Adipocyte (in vitro differentiated cells): ENCODE results near the gene CLK3.
"Not testable (repeated sequence)": the region's sequence is repeated elsewhere in the genome, so short reads cannot be mapped to it uniquely, and the experiment has no call there.

Experiments used
- DNase-seq: peaks from one replicate; pipeline ENCODE4 v3.0.0-alpha.2; 2015; ENCODE audit warnings: low read depth
- H3K27me3 ChIP-seq: replicated peaks from 2 replicates; pipeline ENCODE4 v1.7.0; 2013; ENCODE audit warnings: mild to moderate bottlenecking, low read length, moderate library complexity; ENCODE audit not compliant: control insufficient read depth, insufficient read depth
- H3K36me3 ChIP-seq: 2 replicates; pipeline ENCODE4 v1.7.0; 2013; ENCODE audit warnings: low read length, mild to moderate bottlenecking, moderate library complexity; ENCODE audit not compliant: control insufficient read depth, insufficient read depth, severe bottlenecking
- H3K4me1 ChIP-seq: 2 replicates; pipeline ENCODE4 v1.7.0; 2013; ENCODE audit warnings: mild to moderate bottlenecking, low read length, moderate library complexity; ENCODE audit not compliant: control insufficient read depth, insufficient read depth
- H3K4me3 ChIP-seq: 2 replicates; pipeline ENCODE4 v1.7.0; 2013; ENCODE audit warnings: mild to moderate bottlenecking, low read length, moderate library complexity
- H3K9ac ChIP-seq: 2 replicates; pipeline ENCODE4 v1.7.0; 2013; ENCODE audit warnings: mild to moderate bottlenecking, low read length, moderate library complexity
- H3K9me3 ChIP-seq: 2 replicates; pipeline ENCODE4 v1.7.0; 2013; ENCODE audit warnings: mild to moderate bottlenecking, low read length, moderate library complexity; ENCODE audit not compliant: control insufficient read depth

Gene CLK3

GRCh38 chr15:74585857-74586256 is 29.8 kb upstream of the CLK3 start:
- no peaks in the 10 kb centered on the region for H3K36me3 ChIP-seq
- H3K4me3 ChIP-seq = no peak overlapping the region
- H3K4me1 ChIP-seq = peaks cover 16% of the 10 kb centered on the region
- no peak for DNase-seq
- H3K9ac ChIP-seq = no peak overlapping the region
- no peaks in the 10 kb centered on the region for H3K9me3 ChIP-seq
- H3K27me3 ChIP-seq = no peaks in the 10 kb centered on the region

- no peak for DNase-seq
- Histone ChIP-seq H3K27me3 (no peaks in the 10 kb centered on the region), H3K4me3 (no peak overlapping the region), H3K36me3 (no peaks in the 10 kb centered on the region), H3K4me1 (peaks cover 16% of the 10 kb centered on the region), H3K9me3 (no peaks in the 10 kb centered on the region), H3K9ac (no peak overlapping the region)
Observed at GRCh38 chr15:74589826-74590225, 25.8 kb upstream of the CLK3 start.

- no peak for DNase-seq
- no peaks in the 10 kb centered on the region for H3K36me3 ChIP-seq
- H3K27me3 ChIP-seq = no peaks in the 10 kb centered on the region
- no peaks in the 10 kb centered on the region for H3K9me3 ChIP-seq
- H3K4me3 ChIP-seq = no peak overlapping the region
- H3K4me1 ChIP-seq = peaks cover 16% of the 10 kb centered on the region
- H3K9ac ChIP-seq = no peak overlapping the region
Observed at GRCh38 chr15:74592222-74592621, 23.4 kb upstream of the CLK3 start.

GRCh38 chr15:74593122-74593521 is 22.5 kb upstream of the CLK3 start:
- no peak overlapping the region for H3K4me3 ChIP-seq
- DNase-seq = no peak
- H3K9ac ChIP-seq = no peak overlapping the region
- H3K36me3 ChIP-seq = no peaks in the 10 kb centered on the region
- H3K4me1 ChIP-seq = peaks cover 18% of the 10 kb centered on the region
- no peaks in the 10 kb centered on the region for H3K9me3 ChIP-seq
- H3K27me3 ChIP-seq = no peaks in the 10 kb centered on the region

GRCh38 chr15:74594455-74594854 is 21.2 kb upstream of the CLK3 start:
- Histone ChIP-seq H3K9me3 (no peaks in the 10 kb centered on the region), H3K9ac (no peak overlapping the region), H3K4me3 (no peak overlapping the region), H3K36me3 (no peaks in the 10 kb centered on the region), H3K27me3 (no peaks in the 10 kb centered on the region), H3K4me1 (peaks cover 14% of the 10 kb centered on the region)
- no peak for DNase-seq

GRCh38 chr15:74595271-74595670 is 20.4 kb upstream of the CLK3 start:
- DNase-seq = no peak
- peaks cover 16% of the 10 kb centered on the region for H3K4me1 ChIP-seq
- no peak overlapping the region for H3K4me3 ChIP-seq
- H3K9ac ChIP-seq = no peak overlapping the region
- H3K9me3 ChIP-seq = no peaks in the 10 kb centered on the region
- no peaks in the 10 kb centered on the region for H3K36me3 ChIP-seq
- H3K27me3 ChIP-seq = no peaks in the 10 kb centered on the region

- H3K4me3 ChIP-seq, H3K9ac ChIP-seq, H3K27me3 ChIP-seq: not testable (repeated sequence)
Observed at GRCh38 chr15:74596736-74597135, 18.9 kb upstream of the CLK3 start.

GRCh38 chr15:74597146-74597705 is 18.4 kb upstream of the CLK3 start:
- H3K4me1 ChIP-seq = peaks cover 22% of the 10 kb centered on the region
- not testable (repeated sequence) for H3K4me3 ChIP-seq, H3K9ac ChIP-seq, H3K36me3 ChIP-seq, H3K27me3 ChIP-seq, H3K9me3 ChIP-seq, DNase-seq

More at GRCh38 chr15:74596736-74597135, 18.9 kb upstream of the CLK3 start:
- not testable (repeated sequence) for H3K36me3 ChIP-seq, DNase-seq, H3K9me3 ChIP-seq
- H3K4me1 ChIP-seq = peaks cover 22% of the 10 kb centered on the region

- H3K36me3 ChIP-seq = no peaks in the 10 kb centered on the region
- peak; percentile 95 for DNase-seq
- H3K27me3 ChIP-seq = no peaks in the 10 kb centered on the region
- peak overlapping the region; percentile 89 for H3K4me3 ChIP-seq
- H3K9me3 ChIP-seq = no peaks in the 10 kb centered on the region
- H3K4me1 ChIP-seq = peaks cover 22% of the 10 kb centered on the region
- H3K9ac ChIP-seq = peak overlapping the region; percentile 89
Observed at GRCh38 chr15:74598126-74598842, 17.4 kb upstream of the CLK3 start.

- DNase-seq = no peak
- H3K36me3 ChIP-seq = no peaks in the 10 kb centered on the region
- H3K4me3 ChIP-seq = peak overlapping the region; percentile 89
- no peaks in the 10 kb centered on the region for H3K27me3 ChIP-seq
- H3K9me3 ChIP-seq = no peaks in the 10 kb centered on the region
- H3K4me1 ChIP-seq = peaks cover 22% of the 10 kb centered on the region
- H3K9ac ChIP-seq = peak overlapping the region; percentile 89
Observed at GRCh38 chr15:74599156-74599555, 16.5 kb upstream of the CLK3 start.

- H3K9ac ChIP-seq = no peak overlapping the region
- H3K9me3 ChIP-seq = no peaks in the 10 kb centered on the region
- no peaks in the 10 kb centered on the region for H3K36me3 ChIP-seq
- no peak overlapping the region for H3K4me3 ChIP-seq
- no peaks in the 10 kb centered on the region for H3K27me3 ChIP-seq
- peaks cover 18% of the 10 kb centered on the region for H3K4me1 ChIP-seq
- DNase-seq = no peak
Observed at GRCh38 chr15:74603026-74603788, 12.4 kb upstream of the CLK3 start.
